Natural killer cell (primary cell): ENCODE results near the gene CPOX. TPM values are rescaled to one million over a fixed set of nuclear protein-coding genes. Genes with fewer than 3 reads are reported as not detected.

ENCODE experiments used
- ATAC-seq, 3 donors: fragments of 150-1000 bp in 2 of 3; fragments of 200-7000 bp in 1 of 3; cut with Tn5 transposase; 1 replicate in 1 of 3; 2 replicates in 2 of 3; pipeline ENCODE4 v1.10.0; 2021; ENCODE audit warnings: mild to moderate bottlenecking in 2 of 3, moderate library complexity in 2 of 3
- DNase-seq, 2 donors: peaks; one replicate each; pipeline versions ENCODE4 v3.0.0 to v3.0.0-alpha.2; 2013 to 2021; ENCODE audit warnings: mixed read lengths in 1 of 2
- H3K27ac ChIP-seq: one replicate; pipeline ENCODE4 v1.5.1; 2013; ENCODE audit warnings: mild to moderate bottlenecking, low read length
- H3K27me3 ChIP-seq: one replicate; pipeline ENCODE4 v1.6.1; 2013; ENCODE audit warnings: low read length; ENCODE audit not compliant: control insufficient read depth, insufficient read depth
- H3K36me3 ChIP-seq: one replicate; pipeline ENCODE4 v1.6.1; 2013; ENCODE audit warnings: low read length; ENCODE audit not compliant: control insufficient read depth, insufficient read depth
- H3K4me1 ChIP-seq: one replicate; pipeline ENCODE4 v1.6.1; 2013; ENCODE audit warnings: low read length; ENCODE audit not compliant: control insufficient read depth, insufficient read depth
- H3K4me3 ChIP-seq: one replicate; pipeline ENCODE4 v1.5.1; 2013; ENCODE audit warnings: low read length
- H3K9me3 ChIP-seq: one replicate; pipeline ENCODE4 v1.6.1; 2013; ENCODE audit warnings: low read length; ENCODE audit not compliant: control insufficient read depth, insufficient read depth
- H3K27ac Mint-ChIP-seq, 2 donors: one replicate each; pipeline ENCODE4 v1.8.0; 2022; ENCODE audit warnings: mild to moderate bottlenecking in 2 of 2, mixed read lengths in 2 of 2, moderate library complexity in 1 of 2
- H3K27me3 Mint-ChIP-seq, 2 donors: one replicate each; pipeline ENCODE4 v1.8.0; 2022; ENCODE audit warnings: low read depth in 2 of 2, mixed read lengths in 2 of 2
- H3K36me3 Mint-ChIP-seq: one replicate; pipeline ENCODE4 v1.8.0; 2022; ENCODE audit warnings: mixed read lengths
- H3K4me1 Mint-ChIP-seq, 2 donors: one replicate each; pipeline ENCODE4 v1.8.0; 2022; ENCODE audit warnings: mixed read lengths in 2 of 2
- H3K4me3 Mint-ChIP-seq: one replicate; pipeline ENCODE4 v1.8.0; 2022; ENCODE audit warnings: mild to moderate bottlenecking, moderate library complexity, mixed read lengths
- H3K9me3 Mint-ChIP-seq, 2 donors: one replicate each; pipeline ENCODE4 v1.8.0; 2022; ENCODE audit warnings: mixed read lengths in 2 of 2
- CTCF ChIP-seq: fragments of 200-600 bp; IDR thresholded peaks from one replicate; pipeline ENCODE4 v1.8.0; 2022; ENCODE audit warnings: antibody characterized with exemption
- WGBS: methylation state at CpG from one replicate; pipeline ENCODE4 v1.1.7; 2013; ENCODE audit warnings: missing lambda C conversion rate; ENCODE audit not compliant: insufficient coverage; 5-methylcytosine and 5-hydroxymethylcytosine counted together
- intact Hi-C: fragments of 100-400 bp; cut with micrococcal nuclease; formaldehyde crosslinking; loops from one replicate; pipeline ENCODE4 v1.14.2; 2022
- total RNA-seq, 4 donors: library from RNA; stranded (reverse); fragments of 120-200 nt in 1 of 4; gene quantifications; one replicate each; pipeline versions ENCODE4 v1.2.3 to v1.2.4, GENCODE V29; 2013 to 2022

CPOX gene
- total RNA-seq, 3 donors from 2014 or later (not counting 1 experiment from before 2014, with no cell fraction given), result 7.6 to 12.7 (median 12.2) TPM

DNA sequence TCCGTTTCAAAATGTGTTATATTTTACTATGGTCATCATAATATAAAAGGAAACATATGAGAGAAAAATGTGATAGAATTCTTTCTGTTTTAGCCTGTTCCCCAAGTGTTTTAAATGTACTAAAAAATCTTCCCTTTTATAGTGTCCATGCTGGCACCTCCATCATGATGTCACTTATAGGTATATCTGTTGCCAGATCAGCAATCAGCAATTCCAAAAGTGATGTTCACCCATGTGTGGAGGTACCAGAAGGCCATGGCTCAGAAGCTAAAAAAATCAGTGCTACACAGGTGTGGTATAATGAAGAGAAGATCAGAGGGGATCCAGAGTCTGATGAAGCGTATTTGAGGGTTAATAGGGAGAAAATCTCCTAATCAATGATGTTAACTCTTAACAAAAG lies 62.7 kb downstream of the CPOX start:
- H3K27ac Mint-ChIP-seq, result no peak overlapping the region
- TF ChIP-seq CTCF, result no peak
- no CpG with 5 or more reads among the region's 2 CpGs for WGBS
- no peaks in the 10 kb centered on the region for H3K27me3 ChIP-seq
- H3K9me3 Mint-ChIP-seq, result no peaks in the 10 kb centered on the region
- DNase-seq, result no peak
- ATAC-seq, result no peak
- no peaks in the 10 kb centered on the region for H3K36me3 ChIP-seq
- H3K4me3 Mint-ChIP-seq, result no peak overlapping the region
- no peak overlapping the region for H3K27ac ChIP-seq
- intact Hi-C loops, result no loop called here
- H3K27me3 Mint-ChIP-seq, result no peaks in the 10 kb centered on the region
- peaks cover 3 to 4% of the 10 kb centered on the region in 2 donors for H3K4me1 Mint-ChIP-seq
- no peaks in the 10 kb centered on the region for H3K36me3 Mint-ChIP-seq
- no peaks in the 10 kb centered on the region for H3K9me3 ChIP-seq
- H3K4me1 ChIP-seq, result no peaks in the 10 kb centered on the region
- no peak overlapping the region for H3K4me3 ChIP-seq

- 93% methylated on average over 7 of the region's 8 CpGs for WGBS
- H3K36me3 ChIP-seq, result no peaks in the 10 kb centered on the region
- Mint-ChIP-seq H3K4me1 (peaks cover 9% of the 10 kb centered on the region in 2 donors), H3K27ac (no peak overlapping the region), H3K27me3 (no peaks in the 10 kb centered on the region), H3K9me3 (no peaks in the 10 kb centered on the region), H3K36me3 (no peaks in the 10 kb centered on the region), H3K4me3 (no peak overlapping the region)
- DNase-seq (no peak), ATAC-seq (no peak)
- no peak overlapping the region for H3K4me3 ChIP-seq
- no peaks in the 10 kb centered on the region for H3K9me3 ChIP-seq
- no peak for TF ChIP-seq CTCF
- H3K27ac ChIP-seq, result no peak overlapping the region
- no peaks in the 10 kb centered on the region for H3K27me3 ChIP-seq
- peaks cover 7% of the 10 kb centered on the region for H3K4me1 ChIP-seq
- intact Hi-C loops, result no loop called here
These were observed 63.5 kb downstream of the CPOX start for GRCh38 chr3:98529856-98530459.

Other genes with a start within 250 kb of the CPOX start
- gene OR5K4, start 239.8 kb downstream of the CPOX start, total RNA-seq, result not detected
- gene OR5K3, start 202.9 kb downstream of the CPOX start, total RNA-seq, result not detected
- not detected for gene OR5K1, start 130.4 kb downstream of the CPOX start, total RNA-seq
- gene OR5K2, start 95.9 kb downstream of the CPOX start, total RNA-seq, result not detected
- 100 to 1,000 TPM; 175 to 220 (median 219) TPM for gene CLDND1, start 70.7 kb downstream of the CPOX start, total RNA-seq
- gene GPR15, start 61.6 kb downstream of the CPOX start, total RNA-seq, result 10 to 100 TPM in 1 of 3 donors, 1 to 10 TPM in 1, under 1 TPM in 1; 0.97 to 32.8 (median 1.5) TPM
- 1 to 10 TPM in 2 of 3 donors, under 1 TPM in 1; 0.38 to 3.7 (median 1.4) TPM for gene ST3GAL6, start 169.7 kb upstream of the CPOX start, total RNA-seq